CD14-positive monocyte (primary cell): ENCODE data around the gene CDH13. TPM values are rescaled to one million over a fixed set of nuclear protein-coding genes. Genes with fewer than 3 reads are reported as not detected.

Source experiments
- DNase-seq, 3 donors: peaks; one replicate each; pipeline ENCODE4 v3.0.0-alpha.2; 2011 to 2022
- H2AFZ ChIP-seq: 2 replicates; pipeline ENCODE4 v1.6.0; 2012; ENCODE audit warnings: mild to moderate bottlenecking, low read depth, low read length, inconsistent platforms; ENCODE audit not compliant: insufficient read depth, poor library complexity, severe bottlenecking
- H3K27ac ChIP-seq, 2 donors: 1 replicate in 1 of 2; 2 replicates in 1 of 2; pipeline ENCODE4 v1.5.1; 2012 to 2013; ENCODE audit warnings: low read length in 2 of 2, control low read depth in 1 of 2, inconsistent platforms in 1 of 2, low read depth in 1 of 2, mild to moderate bottlenecking in 1 of 2
- H3K27me3 ChIP-seq, 2 donors: one replicate each; pipeline versions ENCODE4 v1.6.0 to v1.6.1; 2011 to 2013; ENCODE audit warnings: low read length in 2 of 2; ENCODE audit not compliant: control insufficient read depth in 2 of 2, insufficient read depth in 2 of 2
- H3K36me3 ChIP-seq, 2 donors: replicated peaks in 1 of 2; 1 replicate in 1 of 2; 2 replicates in 1 of 2; pipeline versions ENCODE4 v1.5.1 to v1.6.1; 2012 to 2013; ENCODE audit warnings: low read length in 2 of 2, control low read depth in 1 of 2, inconsistent platforms in 1 of 2, mild to moderate bottlenecking in 1 of 2; ENCODE audit not compliant: insufficient read depth in 2 of 2, control insufficient read depth in 1 of 2
- H3K4me1 ChIP-seq, 2 donors: 1 replicate in 1 of 2; 2 replicates in 1 of 2; pipeline versions ENCODE4 v1.5.1 to v1.6.1; 2012 to 2013; ENCODE audit warnings: low read length in 2 of 2, control low read depth in 1 of 2, inconsistent platforms in 1 of 2, mild to moderate bottlenecking in 1 of 2, moderate library complexity in 1 of 2; ENCODE audit not compliant: insufficient read depth in 2 of 2, control insufficient read depth in 1 of 2
- H3K4me2 ChIP-seq: replicated peaks from 2 replicates; pipeline ENCODE3; 2012; ENCODE audit warnings: low read length, moderate library complexity, mild to moderate bottlenecking; ENCODE audit not compliant: poor library complexity, severe bottlenecking; ENCODE audit errors: extremely low read depth
- H3K4me3 ChIP-seq, 3 experiments: fragments of 200-600 bp in 1 of 3; sonication (generic) in 1 of 3; replicated peaks in 1 of 3; 1 replicate in 2 of 3; 2 replicates in 1 of 3; pipeline ENCODE4 v1.5.1; 2011 to 2013; ENCODE audit warnings: low read length in 3 of 3, mild to moderate bottlenecking in 3 of 3, control low read depth in 2 of 3, low read depth in 2 of 3, inconsistent platforms in 1 of 3, moderate library complexity in 1 of 3
- H3K79me2 ChIP-seq: 2 replicates; pipeline ENCODE4 v1.6.0; 2012; ENCODE audit warnings: mild to moderate bottlenecking, control low read depth, inconsistent platforms, low read length, moderate library complexity; ENCODE audit not compliant: insufficient read depth
- H3K9ac ChIP-seq: 2 replicates; pipeline ENCODE4 v1.6.0; 2017; ENCODE audit warnings: low read length, mild to moderate bottlenecking; ENCODE audit not compliant: insufficient read depth, poor library complexity, severe bottlenecking
- H3K9me3 ChIP-seq, 2 donors: replicated peaks in 1 of 2; 1 replicate in 1 of 2; 2 replicates in 1 of 2; pipeline versions ENCODE4 v1.5.1 to v1.6.1; 2012 to 2013; ENCODE audit warnings: low read length in 2 of 2, control low read depth in 1 of 2; ENCODE audit not compliant: control insufficient read depth in 1 of 2, insufficient read depth in 1 of 2
- H4K20me1 ChIP-seq: 2 replicates; pipeline ENCODE4 v1.6.0; 2012; ENCODE audit warnings: mild to moderate bottlenecking, low read length, control low read depth, moderate library complexity; ENCODE audit not compliant: insufficient read depth
- H3K27ac Mint-ChIP-seq, 7 donors: one replicate each; pipeline ENCODE4 v1.8.0; 2020; ENCODE audit warnings: mild to moderate bottlenecking in 7 of 7, mixed read lengths in 7 of 7, moderate library complexity in 6 of 7, inconsistent platforms in 2 of 7
- H3K27me3 Mint-ChIP-seq, 3 donors: one replicate each; pipeline ENCODE4 v1.8.0; 2021 to 2022; ENCODE audit warnings: low read depth in 3 of 3, mild to moderate bottlenecking in 3 of 3, mixed read lengths in 3 of 3, moderate library complexity in 3 of 3, inconsistent platforms in 1 of 3
- H3K36me3 Mint-ChIP-seq, 2 donors: one replicate each; pipeline ENCODE4 v1.8.0; 2020; ENCODE audit warnings: mixed read lengths in 2 of 2, inconsistent platforms in 1 of 2, mild to moderate bottlenecking in 1 of 2
- H3K4me1 Mint-ChIP-seq: one replicate; pipeline ENCODE4 v1.8.0; 2020; ENCODE audit warnings: mild to moderate bottlenecking, mixed read lengths
- H3K4me3 Mint-ChIP-seq, 2 donors: one replicate each; pipeline ENCODE4 v1.8.0; 2020; ENCODE audit warnings: mild to moderate bottlenecking in 2 of 2, mixed read lengths in 2 of 2, moderate library complexity in 1 of 2
- H3K9me3 Mint-ChIP-seq, 7 donors: one replicate each; pipeline ENCODE4 v1.8.0; 2020 to 2022; ENCODE audit warnings: mixed read lengths in 7 of 7, mild to moderate bottlenecking in 6 of 7, moderate library complexity in 6 of 7, inconsistent platforms in 2 of 7
- CTCF ChIP-seq: fragments of 200-600 bp; IDR thresholded peaks from one replicate; pipeline ENCODE4 v1.8.0; 2022; ENCODE audit warnings: antibody characterized with exemption, mild to moderate bottlenecking
- WGBS: methylation state at CpG from one replicate; pipeline ENCODE4 v1.1.5; 2013; ENCODE audit warnings: missing lambda C conversion rate; ENCODE audit not compliant: insufficient coverage; 5-methylcytosine and 5-hydroxymethylcytosine counted together
- intact Hi-C, 2 donors: fragments of 100-400 bp; cut with micrococcal nuclease; formaldehyde crosslinking; loops; one replicate each; pipeline versions ENCODE4 v1.15.0 to v1.15.1; 2023
- polyA plus RNA-seq, 3 donors: library from polyadenylated mRNA; depleted of rRNA in 1 of 3; unstranded in 2 of 3; stranded (reverse) in 1 of 3; fragments of 300-500 nt in 2 of 3; fragments of >200 nt in 1 of 3; fragmentation: Illumina TruSeq in 2 of 3; gene quantifications; 1 replicate in 2 of 3; 2 replicates in 1 of 3; pipeline ENCODE4 v1.2.3, GENCODE V29; 2012 to 2021

CDH13 gene
- polyA plus RNA-seq, 3 donors = 0.13 to 0.19 TPM; not detected in 1

- H3K27ac ChIP-seq = no peak overlapping the region
- H2AFZ ChIP-seq = no peak overlapping the region
- H3K9ac ChIP-seq = no peak overlapping the region
- H3K27ac Mint-ChIP-seq = no peak overlapping the region
- no peak overlapping the region for H3K4me3 Mint-ChIP-seq
- H3K9me3 Mint-ChIP-seq = peaks cover 0 to 20% (median 5%) of the 10 kb centered on the region in 7 donors
- H3K36me3 ChIP-seq = no peaks in the 10 kb centered on the region
- peaks cover 17 to 18% of the 10 kb centered on the region in 2 donors for H3K4me1 ChIP-seq
- intact Hi-C loops = no loop called here
- no peaks in the 10 kb centered on the region for H4K20me1 ChIP-seq
- H3K4me3 ChIP-seq = no peak overlapping the region
- no peak for TF ChIP-seq CTCF
- DNase-seq = no peak
- no peaks in the 10 kb centered on the region for H3K79me2 ChIP-seq
- H3K27me3 Mint-ChIP-seq = peaks cover 3 to 4% (median 3%) of the 10 kb centered on the region in 3 donors
- no peaks in the 10 kb centered on the region for H3K27me3 ChIP-seq
- H3K4me1 Mint-ChIP-seq = peaks cover 21% of the 10 kb centered on the region
- H3K9me3 ChIP-seq = no peaks in the 10 kb centered on the region
- 97% methylated on average over 3 of the region's 3 CpGs for WGBS
- H3K36me3 Mint-ChIP-seq = no peaks in the 10 kb centered on the region
- no peak overlapping the region for H3K4me2 ChIP-seq
Measured at GRCh38 chr16:83747936-83748335, 1121.2 kb downstream of the CDH13 start.

DNA sequence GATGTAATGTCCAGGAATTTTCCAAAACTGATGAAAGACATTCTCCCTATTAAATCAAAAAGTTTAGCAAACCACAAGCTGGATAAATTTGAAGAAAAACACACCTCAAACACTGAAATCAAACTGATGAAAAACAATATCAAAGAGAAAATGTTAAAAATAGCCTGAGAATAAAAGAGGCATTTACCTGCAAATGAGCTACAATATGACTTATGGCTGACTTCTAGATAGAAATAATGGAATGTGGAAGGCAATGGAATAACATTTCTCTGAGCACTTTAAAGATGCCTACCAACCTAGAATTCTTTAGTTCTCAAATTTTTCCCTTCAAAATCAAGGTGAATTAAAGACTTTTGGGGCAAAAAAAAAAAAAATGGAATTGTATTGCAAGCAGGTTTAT lies 1128.6 kb downstream of the CDH13 start:
- peaks cover 9 to 11% of the 10 kb centered on the region in 2 donors for H3K9me3 ChIP-seq
- Mint-ChIP-seq H3K27me3 (peaks cover 0 to 6% (median 1%) of the 10 kb centered on the region in 3 donors), H3K4me3 (no peak overlapping the region), H3K36me3 (no peaks in the 10 kb centered on the region), H3K9me3 (peaks cover 11 to 44% (median 19%) of the 10 kb centered on the region in 7 donors), H3K27ac (no peak overlapping the region), H3K4me1 (no peaks in the 10 kb centered on the region)
- no peak for DNase-seq
- no peak for TF ChIP-seq CTCF
- H2AFZ ChIP-seq = no peak overlapping the region
- H3K4me1 ChIP-seq = no peaks in the 10 kb centered on the region
- H3K27me3 ChIP-seq = no peaks in the 10 kb centered on the region
- intact Hi-C loops = no loop called here
- no peaks in the 10 kb centered on the region for H3K36me3 ChIP-seq
- no peak overlapping the region for H3K4me3 ChIP-seq
- no peak overlapping the region for H3K27ac ChIP-seq
- H3K4me2 ChIP-seq = no peak overlapping the region
- no peaks in the 10 kb centered on the region for H3K79me2 ChIP-seq
- H3K9ac ChIP-seq = no peak overlapping the region
- H4K20me1 ChIP-seq = no peaks in the 10 kb centered on the region
